Measurements from ENCODE around the gene SH3PXD2A. TPM values are rescaled to one million over a fixed set of nuclear protein-coding genes. Genes with fewer than 3 reads are reported as not detected.

SH3PXD2A gene
- total and polyA plus RNA-seq, 10 of the 15 experiments (the other 5 are each of a cell fraction or from before 2014, with no cell fraction given): 0.63 to 14.0 (median 4.4) TPM

DNA sequence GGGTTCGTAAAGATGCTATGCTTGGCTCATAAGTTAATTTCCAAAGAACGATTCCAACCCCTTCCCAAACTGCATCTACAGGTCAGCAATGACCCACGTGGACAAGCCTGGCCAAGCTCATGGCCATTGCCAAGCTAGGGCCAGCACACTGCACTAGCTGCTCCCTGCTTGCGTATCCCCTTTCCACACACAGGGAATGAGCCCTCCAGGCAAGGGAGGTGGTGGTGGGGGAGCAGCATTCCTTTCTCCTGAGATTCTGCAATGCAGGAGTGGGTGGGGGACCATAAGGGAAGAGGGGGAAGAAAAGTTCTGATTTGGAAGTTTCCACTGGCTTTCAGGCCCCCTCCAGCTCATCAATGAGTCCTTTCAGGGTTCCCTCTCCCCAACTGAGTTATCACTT, 56.0 kb downstream of the SH3PXD2A start:
- ATAC-seq: no peak
- no TSS peak for BruUV-seq (replicated peaks)
- Histone ChIP-seq H3K9ac (ENCODE audit: control insufficient read depth, insufficient read depth, low read length) (no peak overlapping the region), H3K4me1 (ENCODE audit: control insufficient read depth, insufficient read depth, low read length) (no peaks in the 10 kb centered on the region; the same call in 1 of the 2 replicates), H3K27me3 (replicated peaks in 1 of 2; ENCODE audit: control insufficient read depth in 2 of 2, insufficient read depth in 2 of 2, low read length in 1 of 2) (peaks cover 2% of the 10 kb centered on the region in 2 experiments; a peak in 1 of 4 replicates), H2AFZ (ENCODE audit: control insufficient read depth, low read depth, low read length) (no peak overlapping the region), H4K20me1 (ENCODE audit: control insufficient read depth, insufficient read depth) (no peaks in the 10 kb centered on the region), H3K4me2 (ENCODE audit: control insufficient read depth, insufficient read depth) (no peak overlapping the region), H3K79me2 (ENCODE audit: control insufficient read depth, insufficient read depth, low read length) (no peaks in the 10 kb centered on the region), H3K27ac (ENCODE audit: control insufficient read depth, insufficient read depth) (no peak overlapping the region), H3K36me3 (ENCODE audit: control insufficient read depth in 2 of 2, insufficient read depth in 2 of 2, low read length in 1 of 2) (no peaks in the 10 kb centered on the region), H3K4me3 (no peak overlapping the region), H3K9me3 (replicated peaks; ENCODE audit: control insufficient read depth, insufficient read depth, low read length) (no peaks in the 10 kb centered on the region)
- SMC1A ChIA-PET (ENCODE audit: uncharacterized antibody, unreplicated experiment): no interaction called here
- POLR2A ChIA-PET: no interaction called here
- TF ChIP-seq SUZ12 (IDR thresholded peaks at IDR 0.05; ENCODE audit: unreplicated experiment) (no peak), ETV6 (conservative IDR thresholded peaks at IDR 0.05 in 1 of 2, IDR thresholded peaks at IDR 0.05 in 1 of 2; ENCODE audit: borderline replicate concordance in 1 of 2, low read depth in 1 of 2) (no peak), JUNB (IDR thresholded peaks at IDR 0.05) (no peak), ZNF384 (IDR thresholded peaks at IDR 0.05; ENCODE audit: borderline replicate concordance, low read depth, low read length) (no peak)
- 32% methylated on average over 4 of the region's 4 CpGs for WGBS (ENCODE audit: insufficient coverage, insufficient replicate concordance, low lambda C conversion rate, missing lambda C conversion rate)
- intact Hi-C loops (cut with micrococcal nuclease; ENCODE audit: unreplicated experiment): no loop called here
- FAIRE-seq: no peak
- in situ Hi-C loops (cut with MboI): no loop called here
- RAD21 ChIA-PET (ENCODE audit: unreplicated experiment): no interaction called here
- CTCF ChIA-PET: no interaction called here
- DNase-seq (ENCODE audit: low read depth, low spot score): no peak

GRCh38 chr10:103798511-103798910, 56.9 kb downstream of the SH3PXD2A start:
- no peak overlapping the region for H3K4me2 ChIP-seq (ENCODE audit: control insufficient read depth, insufficient read depth)

More at GRCh38 chr10:103798511-103798910, 56.9 kb downstream of the SH3PXD2A start:
- H3K4me1 ChIP-seq (ENCODE audit: control insufficient read depth, insufficient read depth, low read length): no peaks in the 10 kb centered on the region; the same call in 1 of the 2 replicates
- DNase-seq (ENCODE audit: low read depth, low spot score) (no peak), ATAC-seq (no peak), FAIRE-seq (no peak)
- no peak overlapping the region for H3K9ac ChIP-seq (ENCODE audit: control insufficient read depth, insufficient read depth, low read length)
- in situ Hi-C loops (cut with MboI) (no loop called here), intact Hi-C loops (cut with micrococcal nuclease; ENCODE audit: unreplicated experiment) (no loop called here)
- H2AFZ ChIP-seq (ENCODE audit: control insufficient read depth, low read depth, low read length): no peak overlapping the region
- no peak for TF ChIP-seq STAT3 (IDR thresholded peaks at IDR 0.05; ENCODE audit: low read depth, low read length)
- no peak for TF ChIP-seq MAX (IDR thresholded peaks at IDR 0.05; ENCODE audit: low read depth, low read length)
- no peak overlapping the region for H3K27ac ChIP-seq (ENCODE audit: control insufficient read depth, insufficient read depth)
- H3K27me3 ChIP-seq (replicated peaks in 1 of 2; ENCODE audit: control insufficient read depth in 2 of 2, insufficient read depth in 2 of 2, low read length in 1 of 2): peaks cover 2 to 3% of the 10 kb centered on the region in 2 experiments; a peak in 1 of 4 replicates
- no TSS peak for BruUV-seq (replicated peaks)
- SMC1A ChIA-PET (ENCODE audit: uncharacterized antibody, unreplicated experiment): interaction anchor here (1.5 kb wide), 1 partner anchor 9 kb away, joined by 4 read pairs; no protein-coding TSS in a partner anchor
- H3K36me3 ChIP-seq (ENCODE audit: control insufficient read depth in 2 of 2, insufficient read depth in 2 of 2, low read length in 1 of 2): no peaks in the 10 kb centered on the region
- H3K9me3 ChIP-seq (replicated peaks; ENCODE audit: control insufficient read depth, insufficient read depth, low read length): no peaks in the 10 kb centered on the region
- no peaks in the 10 kb centered on the region for H3K79me2 ChIP-seq (ENCODE audit: control insufficient read depth, insufficient read depth, low read length)
- RAD21 ChIA-PET (ENCODE audit: unreplicated experiment): no interaction called here
- 50% methylated on average over 7 of the region's 7 CpGs for WGBS (ENCODE audit: insufficient coverage, insufficient replicate concordance, low lambda C conversion rate, missing lambda C conversion rate)
- no peaks in the 10 kb centered on the region for H4K20me1 ChIP-seq (ENCODE audit: control insufficient read depth, insufficient read depth)
- POLR2A ChIA-PET: no interaction called here
- CTCF ChIA-PET: no interaction called here
- H3K4me3 ChIP-seq: no peak overlapping the region

Data from GM12878 (cell line).